ENCODE data around the gene SMYD3.

SMYD3 gene

GRCh38 chr1:246381452-246381851, 125.6 kb downstream of the SMYD3 start:
- Histone ChIP-seq H3K4me3 (ENCODE audit: low read depth, low read length) (no peak overlapping the region), H3K27me3 (replicated peaks) (no peaks in the 10 kb centered on the region), H3K36me3 (replicated peaks) (no peaks in the 10 kb centered on the region), H3K27ac (no peak overlapping the region)
- DNase-seq: no peak
- TF ChIP-seq CTCF (IDR thresholded peaks at IDR 0.05; ENCODE audit: low read depth, low read length, missing control alignments): no peak
- in situ Hi-C loops (cut with HindIII; ENCODE audit: low pct_ligation_motif_present, low sequenced_read_pairs): no loop called here

GRCh38 chr1:246377625-246378153, 129.4 kb downstream of the SMYD3 start:
- in situ Hi-C loops (cut with HindIII; ENCODE audit: low pct_ligation_motif_present, low sequenced_read_pairs): no loop called here
- TF ChIP-seq CTCF (IDR thresholded peaks at IDR 0.05; ENCODE audit: low read depth, low read length, missing control alignments): no peak
- no peaks in the 10 kb centered on the region for H3K36me3 ChIP-seq (replicated peaks)
- H3K4me3 ChIP-seq (ENCODE audit: low read depth, low read length): no peak overlapping the region
- H3K27me3 ChIP-seq (replicated peaks): no peaks in the 10 kb centered on the region
- no peak overlapping the region for H3K27ac ChIP-seq
- no peak for DNase-seq

GRCh38 chr1:246373828-246374569, 133.1 kb downstream of the SMYD3 start:
- no peak for TF ChIP-seq CTCF (IDR thresholded peaks at IDR 0.05; ENCODE audit: low read depth, low read length, missing control alignments)
- Histone ChIP-seq H3K4me3 (ENCODE audit: low read depth, low read length) (no peak overlapping the region), H3K36me3 (replicated peaks) (no peaks in the 10 kb centered on the region), H3K27me3 (replicated peaks) (no peaks in the 10 kb centered on the region), H3K27ac (no peak overlapping the region)
- no peak for DNase-seq
- in situ Hi-C loops (cut with HindIII; ENCODE audit: low pct_ligation_motif_present, low sequenced_read_pairs): no loop called here

GRCh38 chr1:246372559-246372958, 134.5 kb downstream of the SMYD3 start:
- H3K36me3 ChIP-seq (replicated peaks): no peaks in the 10 kb centered on the region
- no peak for DNase-seq
- TF ChIP-seq CTCF (IDR thresholded peaks at IDR 0.05; ENCODE audit: low read depth, low read length, missing control alignments): no peak

GRCh38 chr1:246367041-246367440, 140.0 kb downstream of the SMYD3 start:
- DNase-seq: no peak
- no peaks in the 10 kb centered on the region for H3K36me3 ChIP-seq (replicated peaks)
- no peak overlapping the region for H3K4me3 ChIP-seq (ENCODE audit: low read depth, low read length)
- H3K27ac ChIP-seq: no peak overlapping the region
- in situ Hi-C loops (cut with HindIII; ENCODE audit: low pct_ligation_motif_present, low sequenced_read_pairs): no loop called here
- H3K27me3 ChIP-seq (replicated peaks): no peaks in the 10 kb centered on the region
- TF ChIP-seq CTCF (IDR thresholded peaks at IDR 0.05; ENCODE audit: low read depth, low read length, missing control alignments): no peak

More at GRCh38 chr1:246372559-246372958, 134.5 kb downstream of the SMYD3 start:
- Histone ChIP-seq H3K27me3 (replicated peaks) (no peaks in the 10 kb centered on the region), H3K4me3 (ENCODE audit: low read depth, low read length) (no peak overlapping the region), H3K27ac (no peak overlapping the region)
- in situ Hi-C loops (cut with HindIII; ENCODE audit: low pct_ligation_motif_present, low sequenced_read_pairs): no loop called here
